HG03558 (cell line): Measurements from ENCODE around the gene SNX27.
"Not testable (repeated sequence)": the region's sequence is repeated elsewhere in the genome, so short reads cannot be mapped to it uniquely, and the experiment has no call there.

Experiments
- ATAC-seq: cut with Tn5 transposase; IDR thresholded peaks from one replicate; pipeline ENCODE4 v1.9.1; 2021; ENCODE audit warnings: moderate number of reproducible peaks; ENCODE audit not compliant: unreplicated experiment; ENCODE audit errors: extremely low read depth

SNX27 gene

DNA sequence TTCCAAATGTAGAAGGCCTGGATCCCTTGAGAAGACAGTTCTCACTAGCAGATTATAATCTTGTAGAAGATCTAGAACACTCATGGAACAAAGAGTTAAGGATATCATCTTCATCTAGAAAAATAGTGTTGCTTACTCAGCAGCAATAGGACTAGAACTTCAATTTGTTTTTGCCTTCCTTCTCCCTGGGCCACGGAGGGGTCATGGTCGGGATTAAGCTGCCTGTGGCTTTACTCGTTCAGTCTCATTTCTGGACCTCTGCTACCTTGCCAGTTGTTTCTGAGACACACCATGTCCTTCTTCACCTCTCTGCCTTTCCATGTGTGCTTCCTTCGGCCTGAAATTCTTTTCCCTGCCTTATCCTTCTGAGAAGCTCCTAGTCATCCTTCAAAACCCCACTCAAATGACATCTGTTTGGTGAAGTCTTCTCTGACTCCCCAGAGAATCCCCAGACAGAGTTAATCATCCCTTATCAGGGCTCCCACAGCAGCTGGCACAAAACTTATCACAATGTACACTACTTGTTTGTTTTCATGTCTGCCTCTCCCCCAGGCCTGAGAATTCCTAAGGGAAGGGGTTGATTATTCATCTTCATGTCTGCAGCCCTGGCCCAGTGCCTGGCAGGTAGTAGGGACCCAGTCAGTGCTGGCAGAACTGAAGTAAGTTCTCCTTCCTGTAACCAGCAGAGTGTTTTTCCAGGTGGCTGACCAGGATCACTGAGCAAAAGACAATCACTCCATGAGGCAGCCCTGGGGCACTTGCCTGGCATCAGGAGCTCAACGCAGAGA is 15.5 kb upstream of the SNX27 start:
- ATAC-seq, result no peak

DNA sequence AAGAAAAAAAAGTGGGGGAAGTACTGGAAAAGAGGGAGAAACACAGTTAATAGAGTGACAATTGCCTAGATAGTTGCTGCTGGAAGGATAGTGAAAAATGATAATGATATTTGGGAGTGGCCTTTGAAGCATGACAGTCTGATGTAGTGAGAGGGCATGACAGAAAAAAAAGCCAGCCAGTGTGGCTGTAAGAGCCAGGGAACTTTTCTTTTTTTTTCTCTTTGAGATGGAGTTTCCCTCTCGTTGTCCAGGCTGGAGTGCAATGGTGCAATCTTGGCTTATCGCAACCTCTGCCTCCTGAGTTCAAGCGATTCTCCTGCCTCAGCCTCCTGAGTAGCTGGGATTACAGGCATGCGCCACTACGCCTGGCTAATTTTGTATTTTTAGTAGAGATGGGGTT is 9.3 kb upstream of the SNX27 start:
- not testable (repeated sequence) for ATAC-seq

DNA sequence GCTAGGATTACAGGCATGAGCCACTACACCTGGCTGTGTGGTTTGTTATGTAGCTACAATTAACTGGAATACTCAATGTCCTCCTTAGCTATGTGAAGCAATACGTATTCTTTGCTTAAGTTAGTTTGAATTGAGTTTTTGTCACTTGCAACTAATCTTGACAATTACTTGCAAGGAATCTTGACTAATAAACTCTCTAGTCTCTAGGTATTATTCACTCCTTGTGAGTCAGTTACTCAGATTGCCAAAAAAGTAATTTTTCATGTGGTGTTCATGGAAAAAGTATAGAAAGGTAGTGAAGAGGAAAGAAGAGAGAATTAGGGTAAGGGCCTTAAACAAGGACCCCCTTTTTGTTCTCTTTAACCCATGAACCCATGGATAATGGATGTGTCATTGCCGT is 7.6 kb upstream of the SNX27 start:
- no peak for ATAC-seq

DNA sequence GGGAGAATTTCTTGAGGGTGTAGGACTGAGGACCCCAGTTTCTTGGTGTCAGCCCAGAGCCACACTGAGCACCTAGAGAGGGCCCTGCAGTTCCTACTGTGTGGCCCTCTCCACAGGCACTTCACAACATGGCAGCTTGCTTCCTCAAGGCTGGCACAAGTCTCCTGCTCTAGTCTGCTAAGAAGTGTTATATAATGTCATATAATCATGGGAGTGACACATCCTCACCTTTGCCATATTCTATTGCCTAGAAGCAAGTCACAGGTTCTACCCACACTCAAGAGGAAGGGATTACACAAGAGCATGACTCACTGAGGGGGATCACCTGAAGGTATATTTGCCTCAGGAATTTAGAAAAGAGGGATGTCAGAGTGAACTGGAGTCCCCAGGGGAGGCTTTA is 5.5 kb upstream of the SNX27 start:
- no peak for ATAC-seq

DNA sequence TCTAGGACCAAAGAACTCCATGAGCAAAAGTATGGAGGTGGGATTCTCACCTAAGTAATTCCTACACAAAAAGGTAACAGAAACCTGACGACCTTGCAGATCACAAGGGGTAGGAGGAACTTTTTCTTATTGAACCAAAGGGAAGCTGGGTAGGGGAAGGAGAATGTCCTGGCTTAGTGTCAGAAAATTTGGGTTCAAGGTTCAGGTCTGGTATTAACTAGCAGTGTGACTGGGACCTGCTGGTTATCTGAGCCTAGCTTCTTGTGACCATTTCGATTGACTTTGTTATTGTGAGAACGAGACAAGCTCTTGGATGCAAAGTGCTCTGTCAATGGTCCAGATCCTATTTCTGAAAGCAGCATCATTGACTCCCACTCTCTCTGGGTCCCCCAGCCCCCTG is 5.0 kb upstream of the SNX27 start:
- no peak for ATAC-seq

DNA sequence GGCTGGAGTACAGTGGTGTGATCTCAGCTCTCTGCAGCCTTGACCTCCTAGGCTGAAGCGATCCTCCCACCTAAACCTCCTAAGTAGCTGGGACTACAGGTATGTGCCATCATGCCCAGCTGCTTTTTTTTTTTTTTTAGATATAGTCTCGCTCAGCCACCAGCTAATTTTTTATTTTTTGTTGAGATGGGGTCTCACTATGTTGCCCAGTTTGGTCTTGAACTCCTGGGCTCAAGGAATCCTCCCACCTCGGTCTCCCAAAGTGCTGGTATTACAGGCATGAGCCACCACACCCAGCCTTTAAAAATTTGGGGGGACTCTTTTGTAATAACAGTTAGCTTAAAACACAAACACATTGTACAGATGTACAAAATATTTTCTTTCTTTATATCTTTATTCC is 1.7 kb upstream of the SNX27 start:
- ATAC-seq, result no peak

DNA sequence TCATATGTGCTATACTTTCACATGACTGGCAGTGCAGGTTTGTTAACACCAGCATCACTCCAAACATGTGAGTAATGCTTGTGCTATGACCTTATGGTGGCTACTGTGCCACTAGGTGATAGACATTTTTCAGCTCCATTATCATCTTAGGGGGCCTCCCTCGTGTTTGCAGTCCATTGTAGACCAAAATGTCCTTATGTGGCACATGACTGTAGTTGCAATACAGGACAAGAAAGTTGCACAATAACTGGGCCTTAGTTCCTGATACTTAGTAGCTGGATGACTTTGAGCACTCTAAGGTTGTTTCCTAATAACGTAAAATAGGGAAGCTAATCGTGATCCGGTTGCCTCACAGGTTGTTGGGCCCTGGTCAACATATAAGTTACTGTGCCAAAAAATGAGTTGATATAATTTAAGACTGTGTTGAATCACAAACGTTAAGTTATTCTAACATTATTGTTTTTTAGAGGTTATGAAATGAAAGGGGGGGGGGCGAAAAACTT is 511 bp upstream of the SNX27 start:
- ATAC-seq, result no peak

DNA sequence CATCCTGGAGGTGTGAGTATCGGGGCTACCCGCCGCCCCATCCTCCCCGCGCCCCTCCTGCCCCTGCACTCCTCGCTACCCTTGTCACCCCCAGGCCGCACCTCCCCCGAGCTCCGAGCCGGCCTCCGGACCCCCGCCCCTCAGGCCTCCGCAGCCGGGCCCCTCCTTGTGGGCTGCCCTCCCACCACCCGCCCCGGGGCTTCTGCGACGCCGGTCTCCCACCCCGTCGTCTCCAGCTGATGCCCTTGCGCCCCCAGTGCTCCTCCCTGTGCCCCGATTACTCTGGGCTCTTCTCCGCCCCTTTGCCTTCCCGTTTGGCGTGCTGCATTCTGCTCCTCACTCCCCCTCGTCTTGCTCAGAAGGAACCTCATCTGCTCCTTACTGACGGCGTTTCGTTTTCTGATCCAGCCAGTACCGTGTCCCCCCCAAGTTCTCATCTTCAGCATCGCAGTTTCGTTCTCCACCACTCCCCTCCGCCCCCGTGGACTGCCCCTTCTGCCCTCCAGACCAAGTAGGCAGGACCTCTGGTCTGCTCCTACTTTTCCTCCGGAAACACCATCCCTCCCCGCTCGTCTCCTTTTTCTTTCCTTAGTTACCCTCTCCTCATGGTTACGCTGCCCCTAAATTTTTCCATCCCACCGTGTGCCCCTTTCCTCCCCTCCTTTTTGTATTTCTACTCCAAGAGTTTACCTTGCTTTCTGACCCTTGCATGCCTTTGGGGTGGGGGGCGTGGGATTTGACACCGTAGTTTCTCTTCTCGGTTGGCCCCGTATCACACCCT is 841 bp downstream of the SNX27 start:
- no peak for ATAC-seq

DNA sequence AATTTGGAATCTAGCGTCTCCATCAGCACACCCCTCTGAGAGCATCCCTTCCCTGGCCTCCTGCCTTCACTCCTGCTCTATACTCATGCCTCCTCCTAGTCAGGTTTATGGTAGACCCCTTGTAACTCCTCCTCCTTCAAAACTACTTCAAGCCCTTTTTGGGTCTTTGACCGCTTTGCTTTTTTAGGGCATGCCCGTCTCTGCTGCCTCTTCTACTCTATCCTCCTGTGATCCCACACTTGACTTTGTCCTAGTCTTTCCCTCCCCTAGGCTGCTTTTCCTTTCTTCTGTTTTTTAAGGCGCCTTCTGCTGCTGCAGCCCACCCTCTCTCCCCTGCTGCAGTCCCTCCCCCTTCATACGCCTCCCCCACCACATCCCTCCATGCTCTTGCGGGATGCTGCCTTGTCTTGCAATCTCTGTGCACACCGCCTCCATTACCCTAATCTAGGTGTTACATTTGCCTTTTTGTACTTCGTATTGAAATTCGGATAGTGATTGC is 1.5 kb downstream of the SNX27 start:
- ATAC-seq, result no peak

DNA sequence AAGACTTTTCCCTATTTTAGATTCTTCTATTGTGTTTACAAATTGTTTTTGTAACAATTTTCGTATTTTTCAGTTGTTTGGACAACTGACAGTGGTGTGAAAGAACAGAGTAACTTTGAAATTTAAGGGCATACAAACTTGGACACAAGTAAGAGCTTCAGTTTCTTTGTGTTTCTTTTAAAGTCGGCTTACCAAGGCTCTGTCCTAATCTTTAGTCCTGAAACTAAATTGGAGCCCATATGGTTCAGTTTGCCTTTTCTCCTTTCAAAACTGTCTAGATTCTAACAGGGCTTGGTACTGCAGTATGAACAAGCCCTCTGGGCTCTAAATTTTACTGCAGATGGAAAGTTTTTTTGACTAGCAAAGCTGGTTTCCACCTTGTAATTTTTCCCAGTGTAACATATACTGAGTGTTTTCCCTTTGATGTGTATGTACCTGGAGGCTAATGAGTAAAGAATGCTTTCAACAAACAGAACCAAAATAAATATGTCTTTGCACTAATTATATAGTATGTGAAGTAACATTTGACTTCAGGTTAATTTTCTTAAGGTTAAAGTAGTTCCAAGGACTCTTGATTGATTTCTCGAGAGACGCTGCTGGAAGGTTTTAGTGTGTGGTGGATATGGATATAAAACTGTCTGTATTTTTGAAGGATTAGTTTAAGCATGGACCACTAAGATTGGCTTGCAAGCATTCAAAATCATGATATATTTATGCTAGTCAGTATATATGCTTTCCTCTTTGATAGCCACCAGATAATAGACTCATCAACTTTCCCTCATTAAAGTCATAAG is 4.1 kb downstream of the SNX27 start:
- ATAC-seq, result no peak

DNA sequence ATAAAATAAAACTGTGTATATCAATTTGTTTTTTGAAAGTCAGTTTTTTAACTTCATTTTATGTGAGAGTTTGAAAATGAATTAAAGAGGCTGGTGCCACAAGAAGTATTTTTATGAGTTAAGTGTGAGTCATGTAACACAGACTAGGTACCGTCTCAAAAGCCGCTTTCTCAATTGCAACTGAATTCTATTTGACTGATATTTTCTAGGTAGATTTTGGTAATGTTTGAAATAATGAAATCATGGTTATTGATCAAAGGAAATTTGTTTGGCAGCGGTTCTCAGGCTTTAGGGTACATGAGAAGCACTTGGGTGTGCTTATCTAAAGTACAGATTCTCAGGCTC is 4.6 kb downstream of the SNX27 start:
- no peak for ATAC-seq

DNA sequence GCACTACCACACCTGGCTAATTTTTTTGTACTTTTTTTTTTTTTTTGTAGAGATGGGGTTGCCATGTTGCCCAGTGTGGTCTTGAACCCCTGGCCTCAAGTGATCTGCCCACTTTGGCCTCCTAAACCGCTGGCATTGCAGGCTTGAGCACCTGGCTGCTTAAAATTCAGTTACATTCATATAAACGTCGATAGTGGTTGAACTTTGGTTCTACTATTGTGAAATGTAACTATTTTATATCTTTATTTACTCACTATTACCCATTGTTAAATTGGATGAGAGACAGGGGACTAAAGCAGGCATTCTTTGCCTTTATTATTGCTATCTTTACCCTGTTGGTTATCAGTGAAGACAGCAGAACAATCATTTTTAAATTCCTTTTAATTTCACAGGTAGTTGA is 6.2 kb downstream of the SNX27 start:
- no peak for ATAC-seq

DNA sequence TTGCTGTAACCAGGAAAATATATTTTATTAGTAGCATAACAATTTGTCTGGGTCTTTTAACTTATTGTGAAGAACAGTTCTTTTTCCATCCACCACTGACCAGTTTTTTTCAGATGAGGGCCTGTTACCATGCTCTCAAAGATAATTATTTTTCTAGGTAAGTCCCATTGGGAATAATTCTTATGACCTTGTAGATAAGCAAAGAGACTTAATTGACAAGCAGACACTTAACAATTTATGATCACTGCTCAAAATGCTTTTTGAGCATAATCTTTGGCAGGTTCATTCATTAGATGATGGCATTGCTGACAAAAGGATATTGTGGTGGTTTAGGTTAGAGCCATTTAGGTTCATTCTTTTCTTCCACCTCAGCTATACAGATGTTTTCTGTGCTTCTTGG is 6.6 kb downstream of the SNX27 start:
- ATAC-seq, result no peak

DNA sequence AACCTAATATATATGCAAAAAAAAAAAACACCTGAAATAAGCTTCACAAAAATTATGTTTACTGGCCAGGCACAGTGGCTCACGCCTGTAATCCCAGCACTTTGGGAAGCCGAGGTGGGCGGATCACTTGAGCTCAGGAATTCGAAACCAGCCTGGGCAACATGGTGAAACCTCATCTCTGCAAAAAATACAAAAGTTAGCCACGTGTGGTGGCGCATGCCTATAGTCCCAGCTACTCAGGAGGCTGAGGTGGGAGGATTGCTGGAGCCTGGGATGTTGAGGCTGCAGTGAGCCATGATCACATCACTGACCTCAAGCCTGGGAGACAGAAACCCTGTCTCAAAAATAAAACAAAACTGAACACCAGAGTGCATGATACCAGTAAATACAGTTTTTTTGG is 7.1 kb downstream of the SNX27 start:
- not testable (repeated sequence) for ATAC-seq

DNA sequence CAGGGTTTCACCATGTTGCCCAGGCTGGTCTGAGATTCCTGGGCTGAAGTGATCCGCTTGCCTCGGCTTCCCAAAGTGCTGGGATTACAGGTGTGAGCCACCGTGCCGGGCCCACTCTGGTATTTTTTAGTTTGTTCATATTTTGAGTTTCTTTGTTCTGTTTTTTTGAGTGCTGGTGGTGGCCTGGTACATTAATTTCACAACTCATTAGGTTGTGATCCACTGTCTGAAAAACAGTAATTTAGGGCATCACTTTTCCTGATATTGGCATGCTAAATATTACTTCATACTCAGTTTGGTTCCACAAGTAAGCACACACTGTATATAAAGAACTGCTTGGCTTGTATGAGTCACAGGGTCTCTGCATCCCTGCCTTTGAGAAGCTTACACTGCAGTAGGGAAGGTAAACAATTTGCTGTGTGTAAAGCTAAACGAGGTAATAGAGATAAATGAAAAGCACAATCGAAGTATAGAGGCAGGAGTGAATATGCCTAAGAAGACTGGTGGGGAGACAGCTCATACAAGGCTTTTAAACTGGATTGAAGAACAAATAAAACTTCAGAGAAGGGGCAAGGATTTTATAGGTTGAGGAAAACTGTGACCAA is 7.7 kb downstream of the SNX27 start:
- ATAC-seq, result no peak

DNA sequence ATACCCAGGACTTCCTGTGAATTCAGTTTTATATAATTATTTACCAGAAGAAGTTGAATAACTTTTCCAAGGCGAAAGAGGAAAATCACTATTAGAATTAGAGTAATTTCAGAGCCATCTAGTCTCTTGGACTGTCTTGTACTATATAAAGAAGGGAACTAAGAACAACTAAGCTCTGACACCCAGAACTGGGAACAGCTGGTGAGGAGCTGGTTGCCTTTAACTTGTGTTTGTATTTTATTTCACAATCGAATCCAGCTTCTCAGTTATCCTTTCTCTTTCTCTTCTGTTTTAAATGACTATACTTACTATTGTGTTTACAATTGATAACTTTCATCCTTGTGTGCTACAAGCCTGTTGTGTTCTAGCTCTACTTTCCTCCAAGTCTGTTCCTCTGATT is 8.4 kb downstream of the SNX27 start:
- no peak for ATAC-seq

DNA sequence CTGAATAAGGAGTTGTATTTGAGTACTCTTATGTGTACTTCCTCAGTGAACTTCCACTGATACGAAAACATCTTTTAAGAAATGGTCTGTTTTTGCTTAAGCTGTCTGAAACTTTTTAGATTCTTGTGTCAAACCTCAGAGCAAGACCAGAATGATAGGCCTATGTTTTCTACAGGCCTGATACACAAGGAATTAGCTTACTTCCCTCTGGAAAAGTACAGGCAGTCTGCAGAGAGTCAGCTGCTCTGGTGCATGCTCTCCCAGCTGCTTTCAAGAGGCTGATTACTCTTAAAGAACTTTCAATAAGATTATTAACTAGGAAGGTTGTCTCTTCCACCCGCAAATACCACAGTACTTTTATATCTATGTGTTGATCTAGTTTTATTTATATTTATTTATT is 9.5 kb downstream of the SNX27 start:
- no peak for ATAC-seq

DNA sequence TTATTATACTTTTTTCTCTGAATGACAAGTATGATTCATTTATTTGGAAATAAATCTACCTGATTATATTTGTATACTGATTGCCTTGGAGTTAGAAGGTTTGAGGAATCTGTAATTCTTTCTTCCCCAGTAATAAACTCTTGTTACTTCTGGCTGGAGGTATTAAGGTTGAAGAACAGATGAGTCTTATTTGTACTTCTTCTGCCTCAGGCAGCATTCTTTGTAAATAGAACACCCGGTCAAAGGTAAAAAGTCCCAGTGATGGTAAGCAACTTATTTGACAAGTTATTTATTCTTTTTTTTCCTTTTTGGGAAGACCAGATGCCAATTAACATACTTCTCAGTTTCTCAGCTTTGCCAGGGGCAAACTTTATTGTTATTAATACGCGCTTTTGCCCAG is 12.9 kb downstream of the SNX27 start:
- ATAC-seq, result no peak

DNA sequence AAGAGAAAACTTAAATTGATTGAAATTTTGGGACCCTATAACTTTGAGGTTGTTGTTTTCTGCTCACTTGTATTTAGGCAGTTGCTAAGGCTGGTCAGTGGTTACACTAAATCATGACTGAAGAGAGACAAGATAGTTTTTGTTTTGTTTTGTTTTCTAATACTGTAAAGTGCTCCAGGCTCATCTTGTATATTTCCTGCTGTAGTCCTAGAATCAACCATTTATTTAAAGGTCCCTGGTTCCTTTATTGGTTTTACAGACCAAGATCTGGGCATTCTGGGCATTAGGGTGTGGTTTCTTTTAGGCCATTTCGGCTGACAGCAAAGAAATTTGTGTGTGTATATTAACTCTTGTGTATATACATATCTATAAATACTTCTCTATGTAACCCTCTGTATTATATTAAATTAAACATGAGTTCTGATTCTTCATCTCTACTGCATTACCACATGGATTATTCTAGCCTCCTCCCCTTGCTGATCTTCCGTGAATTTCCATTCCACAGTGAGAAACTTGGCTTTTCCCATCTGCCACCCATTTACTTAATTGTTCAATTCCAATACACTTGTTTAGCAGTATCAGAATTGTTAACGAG is 15.0 kb downstream of the SNX27 start:
- ATAC-seq, result no peak

DNA sequence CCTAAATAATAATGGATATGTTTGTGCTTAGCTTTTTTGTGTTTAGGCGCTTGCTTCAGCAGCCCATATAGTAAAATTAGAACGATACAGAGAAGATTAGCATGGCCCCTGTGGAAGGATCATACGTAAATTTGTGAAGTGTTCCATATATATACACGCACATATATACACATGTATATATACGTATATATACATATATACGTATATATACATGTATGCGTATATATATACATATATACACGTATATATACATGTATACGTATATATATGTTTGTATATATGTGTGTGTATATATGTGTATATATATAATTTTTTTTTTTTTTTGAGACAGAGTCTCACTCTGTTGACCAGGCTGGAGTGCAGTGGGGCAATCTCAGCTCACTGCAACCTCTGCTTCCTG is 17.4 kb downstream of the SNX27 start:
- ATAC-seq, result no peak
